Chondrocyte (in vitro differentiated cells): ENCODE data around the gene SPAG6. TPM values are rescaled to one million over a fixed set of nuclear protein-coding genes. Genes with fewer than 3 reads are reported as not detected.
A peak's percentile ranks its signal among the peaks of the same experiment; 100 is the strongest.

Source experiments
- DNase-seq: peaks from one replicate; pipeline ENCODE4 v3.0.0; 2021; ENCODE audit warnings: mixed read lengths, low spot score
- H3K27ac Mint-ChIP-seq: one replicate; pipeline ENCODE4 v1.8.0; 2021; ENCODE audit warnings: mild to moderate bottlenecking, moderate library complexity, mixed read lengths; ENCODE audit not compliant: unreplicated experiment
- H3K27me3 Mint-ChIP-seq: 2 replicates; pipeline ENCODE4 v1.8.0; 2021; ENCODE audit warnings: low read depth, mixed read lengths
- H3K36me3 Mint-ChIP-seq: 2 replicates; pipeline ENCODE4 v1.8.0; 2021; ENCODE audit warnings: low read depth, mixed read lengths
- H3K4me1 Mint-ChIP-seq: 2 replicates; pipeline ENCODE4 v1.8.0; 2021; ENCODE audit warnings: low read depth, mild to moderate bottlenecking, mixed read lengths
- H3K4me3 Mint-ChIP-seq: one replicate; pipeline ENCODE4 v1.8.0; 2021; ENCODE audit warnings: mild to moderate bottlenecking, moderate library complexity, mixed read lengths; ENCODE audit not compliant: unreplicated experiment
- H3K9me3 Mint-ChIP-seq: 2 replicates; pipeline ENCODE4 v1.8.0; 2021; ENCODE audit warnings: low read depth, mixed read lengths
- CTCF ChIP-seq: fragments of 200-600 bp; sonication (generic); IDR thresholded peaks from 2 replicates; pipeline ENCODE4 v1.5.0; 2021; ENCODE audit warnings: antibody characterized with exemption, mild to moderate bottlenecking, moderate library complexity
- total RNA-seq: library from RNA; stranded (reverse); gene quantifications from 3 replicates; pipeline ENCODE4 v1.2.1, GENCODE V29; 2021

The SPAG6 gene
- total RNA-seq, 1 donor from 2014 or later, result not detected

GRCh38 chr10:22460531-22461403 lies 115.5 kb downstream of the SPAG6 start:
- Mint-ChIP-seq H3K27me3 (no peaks in the 10 kb centered on the region), H3K9me3 (no peaks in the 10 kb centered on the region), H3K4me3 (no peak overlapping the region), H3K27ac (no peak overlapping the region), H3K36me3 (no peaks in the 10 kb centered on the region), H3K4me1 (peaks cover 29% of the 10 kb centered on the region)
- no peak for DNase-seq
- TF ChIP-seq CTCF, result no peak

- H3K27ac Mint-ChIP-seq, result peak overlapping the region; percentile 68
- peaks cover 29% of the 10 kb centered on the region for H3K4me1 Mint-ChIP-seq
- H3K4me3 Mint-ChIP-seq, result no peak overlapping the region
- TF ChIP-seq CTCF, result no peak
- no peak for DNase-seq
- no peaks in the 10 kb centered on the region for H3K27me3 Mint-ChIP-seq
- no peaks in the 10 kb centered on the region for H3K9me3 Mint-ChIP-seq
- no peaks in the 10 kb centered on the region for H3K36me3 Mint-ChIP-seq
Observed at GRCh38 chr10:22461891-22462290, 116.6 kb downstream of the SPAG6 start.

GRCh38 chr10:22463255-22463654 lies 118.0 kb downstream of the SPAG6 start:
- Mint-ChIP-seq H3K36me3 (no peaks in the 10 kb centered on the region), H3K4me3 (no peak overlapping the region), H3K27me3 (no peaks in the 10 kb centered on the region), H3K9me3 (no peaks in the 10 kb centered on the region), H3K27ac (peak overlapping the region; percentile 97), H3K4me1 (peaks cover 29% of the 10 kb centered on the region)
- DNase-seq, result no peak
- TF ChIP-seq CTCF, result no peak

GRCh38 chr10:22464966-22465629 lies 119.8 kb downstream of the SPAG6 start:
- peaks cover 29% of the 10 kb centered on the region for H3K4me1 Mint-ChIP-seq
- peak overlapping the region; percentile 51 for H3K27ac Mint-ChIP-seq
- no peak overlapping the region for H3K4me3 Mint-ChIP-seq

More at GRCh38 chr10:22464966-22465629, 119.8 kb downstream of the SPAG6 start:
- H3K36me3 Mint-ChIP-seq, result no peaks in the 10 kb centered on the region
- no peak for TF ChIP-seq CTCF
- no peaks in the 10 kb centered on the region for H3K27me3 Mint-ChIP-seq
- DNase-seq, result no peak
- H3K9me3 Mint-ChIP-seq, result no peaks in the 10 kb centered on the region
